ENCODE data around the gene TRAPPC6A. TPM values are rescaled to one million over a fixed set of nuclear protein-coding genes. Genes with fewer than 3 reads are reported as not detected.

TRAPPC6A gene
- polyA plus RNA-seq, 2 donors: 25.9 to 26.4 TPM

DNA sequence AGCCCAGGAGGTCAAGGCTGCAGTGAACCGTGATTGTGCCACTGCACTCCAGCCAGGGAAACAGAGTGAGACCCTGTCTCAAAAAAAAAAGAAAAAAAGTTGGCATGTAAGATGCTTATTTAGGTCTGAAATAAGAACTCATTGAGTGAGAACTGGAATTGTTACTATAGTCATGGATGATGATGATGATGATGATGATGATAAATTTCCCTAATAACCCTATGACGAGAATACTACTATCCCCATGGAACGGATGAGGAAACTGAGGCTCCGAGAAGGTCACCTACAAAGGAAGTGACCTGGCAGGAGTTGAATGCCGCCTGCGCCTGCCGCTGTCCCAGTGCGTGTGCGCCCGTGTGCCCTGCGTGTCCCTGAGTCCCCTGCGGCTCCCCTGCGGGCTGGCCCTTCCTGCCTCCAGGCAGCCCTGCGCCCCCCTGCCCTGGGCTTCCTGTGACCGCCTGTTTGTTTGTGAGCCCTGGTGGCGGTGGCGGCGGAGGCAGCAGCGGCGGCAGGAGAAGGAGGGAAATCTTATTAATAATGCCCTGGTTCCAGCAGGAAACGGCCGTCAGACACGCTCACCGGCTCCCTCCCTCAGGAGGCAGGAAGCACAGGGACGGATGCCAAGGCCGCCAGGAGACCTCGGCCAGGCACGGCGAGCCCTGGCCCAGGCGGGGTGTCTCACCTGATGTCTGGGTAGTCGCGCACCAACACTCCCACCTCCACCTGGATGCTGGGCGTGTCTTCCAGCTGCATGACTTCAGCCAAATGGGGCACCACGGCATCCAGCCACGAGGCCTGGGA lies 37.6 kb upstream of the TRAPPC6A start:
- WGBS, 2 donors: 8 to 20% methylated on average over 35 of the region's 35 CpGs
- H3K9me3 ChIP-seq (ENCODE audit: control insufficient read depth in 2 of 2, insufficient read depth in 1 of 2, low read depth in 1 of 2, low read length in 1 of 2): no peaks in the 10 kb centered on the region
- peaks cover 3 to 7% of the 10 kb centered on the region in 2 donors for H3K4me1 ChIP-seq (ENCODE audit: control insufficient read depth in 2 of 2, insufficient read depth in 2 of 2, low read length in 1 of 2)
- no peak overlapping the region for H3K4me3 ChIP-seq (ENCODE audit: low read depth in 1 of 2, low read length in 2 of 2)
- no peaks in the 10 kb centered on the region for H3K36me3 ChIP-seq (ENCODE audit: control insufficient read depth in 2 of 2, insufficient read depth in 2 of 2, low read length in 1 of 2)
- no peak overlapping the region for H3K27ac ChIP-seq (ENCODE audit: low read depth in 2 of 2, low read length in 1 of 2)
- H3K27me3 ChIP-seq (ENCODE audit: control insufficient read depth in 1 of 2, insufficient read depth in 2 of 2, low read length in 2 of 2): no peaks in the 10 kb centered on the region

DNA sequence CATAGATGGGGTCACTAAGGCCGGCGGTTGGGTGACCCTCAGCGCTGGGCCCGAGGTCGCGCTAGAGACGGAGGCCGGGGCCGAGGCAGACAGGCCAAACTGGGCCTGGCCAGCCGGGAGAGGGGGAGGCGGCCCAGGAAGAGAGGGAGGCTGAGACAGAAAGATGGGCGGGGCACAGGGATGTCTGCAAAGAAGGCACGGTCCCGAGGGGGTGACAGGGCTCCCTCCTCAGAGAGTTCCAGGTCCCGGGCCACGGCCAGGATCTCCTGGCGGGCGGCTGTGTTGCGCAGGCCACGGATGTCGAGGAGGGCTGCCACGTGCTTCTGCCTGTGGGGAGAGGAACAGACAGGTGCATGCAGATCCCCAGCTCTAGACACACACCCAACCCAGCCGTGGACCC lies 35.0 kb upstream of the TRAPPC6A start:
- H3K27me3 ChIP-seq (ENCODE audit: control insufficient read depth in 1 of 2, insufficient read depth in 2 of 2, low read length in 2 of 2): no peaks in the 10 kb centered on the region

DNA sequence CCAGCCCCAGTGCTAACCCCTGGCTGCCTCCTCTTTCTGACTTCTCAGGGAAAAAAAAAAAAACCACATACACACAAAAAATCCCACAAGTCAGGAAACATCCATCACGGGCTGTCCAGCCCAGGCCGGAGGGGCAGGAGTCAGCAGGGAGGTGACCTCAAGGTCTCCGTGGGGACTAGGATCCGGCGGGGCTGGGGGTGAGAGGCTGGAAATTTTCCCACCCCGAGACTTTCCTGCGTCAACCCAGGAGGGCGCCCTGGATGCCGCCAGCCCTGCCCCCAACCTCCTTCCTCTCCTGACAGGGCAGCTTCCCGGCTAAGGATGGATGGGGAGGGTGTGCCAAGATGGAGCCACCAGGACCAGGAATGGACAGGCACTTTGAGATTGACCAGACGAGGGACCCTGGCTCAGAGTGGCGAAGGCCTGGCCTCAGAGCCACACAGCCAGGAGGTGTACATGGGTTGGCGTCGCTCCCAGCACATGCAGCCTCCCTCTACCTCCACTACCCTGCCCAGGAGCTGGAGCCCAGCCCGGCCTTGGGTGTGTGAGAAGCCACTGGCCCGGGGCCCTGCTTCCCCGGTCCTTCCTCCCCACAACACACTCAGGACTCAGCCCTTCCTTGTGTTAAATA lies 33.8 kb upstream of the TRAPPC6A start:
- Histone ChIP-seq H3K4me3 (ENCODE audit: low read depth in 1 of 2, low read length in 2 of 2) (no peak overlapping the region), H3K9me3 (ENCODE audit: control insufficient read depth in 2 of 2, insufficient read depth in 1 of 2, low read depth in 1 of 2, low read length in 1 of 2) (no peaks in the 10 kb centered on the region), H3K27me3 (ENCODE audit: control insufficient read depth in 1 of 2, insufficient read depth in 2 of 2, low read length in 2 of 2) (no peaks in the 10 kb centered on the region), H3K36me3 (ENCODE audit: control insufficient read depth in 2 of 2, insufficient read depth in 2 of 2, low read length in 1 of 2) (no peaks in the 10 kb centered on the region), H3K27ac (ENCODE audit: low read depth in 2 of 2, low read length in 1 of 2) (no peak overlapping the region), H3K4me1 (ENCODE audit: control insufficient read depth in 2 of 2, insufficient read depth in 2 of 2, low read length in 1 of 2) (peaks cover 3 to 7% of the 10 kb centered on the region in 2 donors)
- 20 to 21% methylated on average over 17 of the region's 17 CpGs for WGBS, 2 donors

More for the DNA sequence above, 35.0 kb upstream of the TRAPPC6A start:
- H3K4me1 ChIP-seq (ENCODE audit: control insufficient read depth in 2 of 2, insufficient read depth in 2 of 2, low read length in 1 of 2): peaks cover 3 to 7% of the 10 kb centered on the region in 2 donors
- H3K9me3 ChIP-seq (ENCODE audit: control insufficient read depth in 2 of 2, insufficient read depth in 1 of 2, low read depth in 1 of 2, low read length in 1 of 2): no peaks in the 10 kb centered on the region
- WGBS, 2 donors: 80 to 84% methylated on average over 23 of the region's 23 CpGs
- H3K4me3 ChIP-seq (ENCODE audit: low read depth in 1 of 2, low read length in 2 of 2): no peak overlapping the region
- H3K27ac ChIP-seq (ENCODE audit: low read depth in 2 of 2, low read length in 1 of 2): peak overlapping the region in 1 of 2 donors; percentile 8
- no peaks in the 10 kb centered on the region for H3K36me3 ChIP-seq (ENCODE audit: control insufficient read depth in 2 of 2, insufficient read depth in 2 of 2, low read length in 1 of 2)

DNA sequence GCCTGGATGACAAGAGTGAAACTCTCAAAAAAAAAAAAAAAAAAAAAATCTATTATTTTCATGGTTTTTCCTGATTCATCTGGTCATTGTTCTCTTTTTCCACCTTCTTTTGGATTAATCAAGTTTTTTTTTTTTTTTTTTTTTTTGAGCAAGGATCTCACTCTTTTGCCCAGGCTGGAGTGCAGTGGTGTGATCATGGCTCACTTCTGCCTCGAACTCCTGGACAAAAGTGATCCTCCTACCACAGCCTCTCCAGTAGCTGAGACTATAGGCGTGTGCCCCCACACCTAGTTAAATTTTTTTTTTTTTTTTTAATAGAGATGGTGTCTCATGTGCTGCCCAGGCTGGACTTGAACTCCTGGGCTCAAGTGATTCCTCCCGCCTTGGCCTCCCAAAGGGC lies 28.3 kb upstream of the TRAPPC6A start:
- no peak overlapping the region for H3K4me3 ChIP-seq (ENCODE audit: low read depth in 1 of 2, low read length in 2 of 2)
- H3K27me3 ChIP-seq (ENCODE audit: control insufficient read depth in 1 of 2, insufficient read depth in 2 of 2, low read length in 2 of 2): no peaks in the 10 kb centered on the region
- 89 to 91% methylated on average over 3 of the region's 3 CpGs for WGBS, 2 donors
- H3K4me1 ChIP-seq (ENCODE audit: control insufficient read depth in 2 of 2, insufficient read depth in 2 of 2, low read length in 1 of 2): peaks cover 0 to 7% of the 10 kb centered on the region in 2 donors
- H3K27ac ChIP-seq (ENCODE audit: low read depth in 2 of 2, low read length in 1 of 2): no peak overlapping the region
- H3K9me3 ChIP-seq (ENCODE audit: control insufficient read depth in 2 of 2, insufficient read depth in 1 of 2, low read depth in 1 of 2, low read length in 1 of 2): no peaks in the 10 kb centered on the region
- H3K36me3 ChIP-seq (ENCODE audit: control insufficient read depth in 2 of 2, insufficient read depth in 2 of 2, low read length in 1 of 2): no peaks in the 10 kb centered on the region

DNA sequence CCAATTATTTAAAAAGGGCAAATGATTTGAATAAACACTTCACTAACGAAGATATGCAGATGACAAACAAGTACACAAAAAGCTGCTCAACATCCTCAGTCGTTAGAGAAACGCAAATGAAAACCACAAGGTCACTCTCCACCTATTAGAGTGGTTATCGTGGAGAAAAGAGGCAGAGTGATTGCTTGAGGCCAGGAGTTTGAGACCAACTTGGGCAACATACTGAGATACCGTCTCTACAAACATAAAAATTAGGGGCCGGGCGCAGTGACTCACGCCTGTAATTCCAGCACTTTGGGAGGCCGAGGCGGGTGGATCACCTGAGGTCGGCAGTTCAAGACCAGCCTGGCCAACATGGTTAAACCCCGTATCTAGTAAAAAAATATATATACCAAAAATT lies 27.8 kb upstream of the TRAPPC6A start:
- Histone ChIP-seq H3K9me3 (ENCODE audit: control insufficient read depth in 2 of 2, insufficient read depth in 1 of 2, low read depth in 1 of 2, low read length in 1 of 2) (no peaks in the 10 kb centered on the region), H3K27me3 (ENCODE audit: control insufficient read depth in 1 of 2, insufficient read depth in 2 of 2, low read length in 2 of 2) (no peaks in the 10 kb centered on the region), H3K27ac (ENCODE audit: low read depth in 2 of 2, low read length in 1 of 2) (no peak overlapping the region), H3K4me3 (ENCODE audit: low read depth in 1 of 2, low read length in 2 of 2) (no peak overlapping the region), H3K36me3 (ENCODE audit: control insufficient read depth in 2 of 2, insufficient read depth in 2 of 2, low read length in 1 of 2) (no peaks in the 10 kb centered on the region), H3K4me1 (ENCODE audit: control insufficient read depth in 2 of 2, insufficient read depth in 2 of 2, low read length in 1 of 2) (peaks cover 0 to 7% of the 10 kb centered on the region in 2 donors)
- 83 to 89% methylated on average over 12 of the region's 12 CpGs for WGBS, 2 donors

DNA sequence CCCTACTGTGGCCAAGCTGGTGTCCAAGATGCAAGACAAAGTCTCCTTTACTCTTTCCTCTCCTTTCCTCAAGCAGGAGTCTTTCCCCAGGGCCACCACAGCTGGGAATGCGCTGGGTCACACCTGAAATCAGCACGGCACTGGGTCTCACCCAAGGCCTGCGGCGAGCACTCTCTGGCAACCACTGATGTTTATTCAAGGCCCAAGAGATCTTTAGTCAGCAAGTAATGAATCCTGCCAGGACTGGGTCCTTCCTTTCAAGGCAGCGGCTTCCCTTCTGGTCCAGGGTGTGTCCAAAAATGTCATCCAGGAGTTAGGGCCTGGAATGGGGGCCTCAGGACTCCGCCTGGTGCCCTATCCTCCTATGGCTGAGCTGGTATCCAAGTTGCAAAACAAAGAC lies 24.6 kb upstream of the TRAPPC6A start:
- WGBS, 2 donors: 46 to 52% methylated on average over 6 of the region's 6 CpGs
- Histone ChIP-seq H3K4me3 (ENCODE audit: low read depth in 1 of 2, low read length in 2 of 2) (no peak overlapping the region), H3K36me3 (ENCODE audit: control insufficient read depth in 2 of 2, insufficient read depth in 2 of 2, low read length in 1 of 2) (no peaks in the 10 kb centered on the region), H3K27me3 (ENCODE audit: control insufficient read depth in 1 of 2, insufficient read depth in 2 of 2, low read length in 2 of 2) (no peaks in the 10 kb centered on the region), H3K27ac (ENCODE audit: low read depth in 2 of 2, low read length in 1 of 2) (peak overlapping the region in 1 of 2 donors; percentile 57), H3K9me3 (ENCODE audit: control insufficient read depth in 2 of 2, insufficient read depth in 1 of 2, low read depth in 1 of 2, low read length in 1 of 2) (no peaks in the 10 kb centered on the region), H3K4me1 (ENCODE audit: control insufficient read depth in 2 of 2, insufficient read depth in 2 of 2, low read length in 1 of 2) (peaks cover 0 to 7% of the 10 kb centered on the region in 2 donors)

DNA sequence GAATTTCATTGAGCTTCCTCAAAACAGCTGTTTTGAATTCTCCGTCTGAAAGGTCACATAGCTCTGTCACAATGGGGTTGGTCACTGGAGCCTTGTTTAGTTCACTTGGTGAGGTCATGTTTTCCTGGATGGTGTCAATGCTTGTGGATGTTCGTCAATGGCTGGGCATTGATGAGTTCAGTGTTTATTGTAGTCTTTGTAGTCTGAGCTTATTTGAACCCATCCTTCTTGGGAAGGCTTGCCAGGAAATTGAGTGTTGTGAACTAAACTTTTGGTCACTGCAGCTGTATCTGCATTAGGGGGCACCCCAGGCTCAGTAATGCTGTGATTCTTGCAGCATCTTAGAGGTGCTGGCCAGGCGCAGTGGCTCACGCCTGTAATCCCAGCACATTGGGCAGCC lies 22.5 kb upstream of the TRAPPC6A start:
- H3K4me1 ChIP-seq (ENCODE audit: control insufficient read depth in 2 of 2, insufficient read depth in 2 of 2, low read length in 1 of 2): peaks cover 0 to 7% of the 10 kb centered on the region in 2 donors
- H3K9me3 ChIP-seq (ENCODE audit: control insufficient read depth in 2 of 2, insufficient read depth in 1 of 2, low read depth in 1 of 2, low read length in 1 of 2): no peaks in the 10 kb centered on the region
- no peaks in the 10 kb centered on the region for H3K36me3 ChIP-seq (ENCODE audit: control insufficient read depth in 2 of 2, insufficient read depth in 2 of 2, low read length in 1 of 2)
- H3K4me3 ChIP-seq (ENCODE audit: low read depth in 1 of 2, low read length in 2 of 2): no peak overlapping the region
- WGBS, 2 donors: 59 to 81% methylated on average over 4 of the region's 4 CpGs
- H3K27me3 ChIP-seq (ENCODE audit: control insufficient read depth in 1 of 2, insufficient read depth in 2 of 2, low read length in 2 of 2): no peaks in the 10 kb centered on the region
- H3K27ac ChIP-seq (ENCODE audit: low read depth in 2 of 2, low read length in 1 of 2): no peak overlapping the region

DNA sequence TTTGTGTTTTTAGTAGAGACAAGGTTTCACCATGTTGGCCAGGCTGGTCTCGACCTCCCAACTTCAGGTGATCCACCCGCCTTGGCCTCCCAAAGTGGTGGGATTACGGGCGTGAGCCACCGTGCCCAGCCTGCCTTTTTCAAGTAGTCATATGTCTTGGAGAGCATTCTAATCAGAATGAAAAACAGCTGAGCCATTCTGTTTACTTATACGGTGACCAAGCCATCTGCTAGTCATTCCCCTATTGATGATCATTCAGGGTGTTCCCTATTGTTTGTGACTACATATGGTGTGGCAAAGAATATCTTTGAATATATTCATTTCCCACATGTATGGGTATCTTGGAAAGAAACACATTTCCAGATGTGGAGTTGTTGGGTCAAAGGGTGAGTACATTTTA lies 17.7 kb upstream of the TRAPPC6A start:
- Histone ChIP-seq H3K4me1 (ENCODE audit: control insufficient read depth in 2 of 2, insufficient read depth in 2 of 2, low read length in 1 of 2) (no peaks in the 10 kb centered on the region), H3K27ac (ENCODE audit: low read depth in 2 of 2, low read length in 1 of 2) (no peak overlapping the region), H3K9me3 (ENCODE audit: control insufficient read depth in 2 of 2, insufficient read depth in 1 of 2, low read depth in 1 of 2, low read length in 1 of 2) (no peaks in the 10 kb centered on the region), H3K27me3 (ENCODE audit: control insufficient read depth in 1 of 2, insufficient read depth in 2 of 2, low read length in 2 of 2) (no peaks in the 10 kb centered on the region), H3K4me3 (ENCODE audit: low read depth in 1 of 2, low read length in 2 of 2) (no peak overlapping the region), H3K36me3 (ENCODE audit: control insufficient read depth in 2 of 2, insufficient read depth in 2 of 2, low read length in 1 of 2) (no peaks in the 10 kb centered on the region)
- WGBS, 2 donors: 77 to 89% methylated on average over 6 of the region's 6 CpGs

DNA sequence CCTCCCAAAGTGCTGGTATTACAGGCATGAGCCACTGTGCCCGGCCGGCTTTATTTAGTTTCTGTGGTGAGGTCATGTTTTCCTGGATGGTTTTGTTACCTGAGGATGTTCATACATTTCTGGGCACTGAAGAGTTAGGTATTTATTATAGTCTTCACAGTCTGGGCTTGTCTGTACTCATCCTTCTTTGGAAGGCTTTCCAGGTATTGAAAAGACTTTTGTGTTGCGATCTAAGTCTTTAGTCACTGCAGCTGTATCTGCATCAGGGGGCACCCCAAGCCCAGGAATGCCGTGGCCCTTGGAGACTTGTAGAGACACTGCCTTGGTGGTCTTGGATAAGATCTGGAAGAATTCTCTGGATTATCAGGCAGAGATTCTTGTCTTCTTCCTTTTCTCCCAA lies 13.3 kb upstream of the TRAPPC6A start:
- H3K27me3 ChIP-seq (ENCODE audit: control insufficient read depth in 1 of 2, insufficient read depth in 2 of 2, low read length in 2 of 2): no peaks in the 10 kb centered on the region
- H3K9me3 ChIP-seq (ENCODE audit: control insufficient read depth in 2 of 2, insufficient read depth in 1 of 2, low read depth in 1 of 2, low read length in 1 of 2): no peaks in the 10 kb centered on the region
- no peaks in the 10 kb centered on the region for H3K4me1 ChIP-seq (ENCODE audit: control insufficient read depth in 2 of 2, insufficient read depth in 2 of 2, low read length in 1 of 2)
- H3K36me3 ChIP-seq (ENCODE audit: control insufficient read depth in 2 of 2, insufficient read depth in 2 of 2, low read length in 1 of 2): no peaks in the 10 kb centered on the region
- no peak overlapping the region for H3K4me3 ChIP-seq (ENCODE audit: low read depth in 1 of 2, low read length in 2 of 2)
- no peak overlapping the region for H3K27ac ChIP-seq (ENCODE audit: low read depth in 2 of 2, low read length in 1 of 2)
- WGBS, 2 donors: 55 to 69% methylated on average over 4 of the region's 4 CpGs

DNA sequence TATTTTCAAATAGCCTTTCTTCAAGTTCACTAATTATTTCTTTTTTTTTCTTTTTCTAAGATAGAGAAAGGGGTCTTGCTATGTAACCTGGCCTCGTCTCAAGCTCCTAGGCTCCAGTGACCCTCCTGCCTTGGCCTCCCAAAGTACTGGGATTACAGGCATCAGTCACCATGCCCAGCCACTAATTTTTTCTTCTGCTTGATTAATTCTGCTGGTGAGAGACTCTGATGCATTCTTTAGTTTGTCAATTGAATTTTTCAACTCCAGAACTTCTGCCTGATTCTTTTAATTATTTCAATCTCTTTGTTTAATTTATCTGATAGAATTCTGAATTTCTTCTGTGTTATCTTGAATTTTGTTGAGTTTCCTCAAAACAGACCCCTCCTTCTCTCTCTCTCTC lies 11.9 kb upstream of the TRAPPC6A start:
- H3K4me3 ChIP-seq (ENCODE audit: low read depth in 1 of 2, low read length in 2 of 2): no peak overlapping the region
- no peaks in the 10 kb centered on the region for H3K4me1 ChIP-seq (ENCODE audit: control insufficient read depth in 2 of 2, insufficient read depth in 2 of 2, low read length in 1 of 2)
- no peaks in the 10 kb centered on the region for H3K36me3 ChIP-seq (ENCODE audit: control insufficient read depth in 2 of 2, insufficient read depth in 2 of 2, low read length in 1 of 2)
- 91 to 100% methylated on average over 1 of the region's 1 CpG for WGBS, 2 donors
- H3K9me3 ChIP-seq (ENCODE audit: control insufficient read depth in 2 of 2, insufficient read depth in 1 of 2, low read depth in 1 of 2, low read length in 1 of 2): no peaks in the 10 kb centered on the region
- no peak overlapping the region for H3K27ac ChIP-seq (ENCODE audit: low read depth in 2 of 2, low read length in 1 of 2)
- no peaks in the 10 kb centered on the region for H3K27me3 ChIP-seq (ENCODE audit: control insufficient read depth in 1 of 2, insufficient read depth in 2 of 2, low read length in 2 of 2)
